K562 (cell line): ENCODE data around the gene HRCT1. TPM values are rescaled to one million over a fixed set of nuclear protein-coding genes. Genes with fewer than 3 reads are reported as not detected.

ENCODE experiments used
- ATAC-seq: fragments of 200-7000 bp; cut with Tn5 transposase; 3 replicates; pipeline ENCODE4 v1.9.1; 2020; ENCODE audit warnings: moderate library complexity
- BruUV-seq: library from RNA; stranded (reverse); fragments of 400-500 nt; replicated peaks from 2 replicates; lab custom pipeline; 2021; lab: Mats Ljungman, UMichigan
- CTCF ChIA-PET: fragments of 300-600 bp; formaldehyde crosslinking; extraction: SDS; loops from one replicate; lab custom pipeline; 2021; ENCODE audit warnings: low intra/inter-chr PET ratio; lab: Yijun Ruan, JAX
- POLR2A ChIA-PET: fragments of 300-600, 350-650 bp; sonication (Branson Sonifier 250); formaldehyde crosslinking; extraction: SDS; loops from one replicate; lab custom pipeline; 2021; ENCODE audit warnings: antibody characterized with exemption, inconsistent platforms; lab: Yijun Ruan, JAX
- DNase-seq, 4 experiments: peaks; one replicate each; pipeline versions ENCODE4 v3.0.0 to v3.0.0-alpha.2; 2011 to 2018; ENCODE audit warnings: low spot score in 3 of 4, mixed read lengths in 3 of 4; ENCODE audit errors: extremely low read depth in 1 of 4
- FAIRE-seq: peaks from 2 replicates; lab custom pipeline; 2011; peaks lifted over from hg19 to GRCh38; lab: Jason Lieb, UNC
- H2AFZ ChIP-seq: 2 replicates; pipeline ENCODE4 v1.6.0; 2011; ENCODE audit warnings: low read depth, low read length, control low read depth, inconsistent platforms
- H3K27ac ChIP-seq: fragments of 200-600 bp; 3 replicates; pipeline ENCODE4 v1.8.0; 2011; ENCODE audit warnings: low read depth, mild to moderate bottlenecking, control low read depth, inconsistent platforms, low read length, moderate library complexity, mixed read lengths; ENCODE audit errors: extremely low read depth
- H3K27me3 ChIP-seq, 2 experiments: fragments of 300-600 bp in 1 of 2; 2 replicates in 1 of 2; 3 replicates in 1 of 2; pipeline versions ENCODE4 v1.6.0 to v1.8.0; 2011; ENCODE audit warnings: inconsistent platforms in 2 of 2, low read length in 2 of 2, mild to moderate bottlenecking in 1 of 2, mixed read lengths in 1 of 2, moderate library complexity in 1 of 2; ENCODE audit not compliant: control insufficient read depth in 2 of 2, insufficient read depth in 2 of 2
- H3K36me3 ChIP-seq: fragments of 300-600 bp; 3 replicates; pipeline ENCODE4 v1.8.0; 2011; ENCODE audit warnings: mild to moderate bottlenecking, low read length, inconsistent platforms; ENCODE audit not compliant: control insufficient read depth, insufficient read depth
- H3K4me1 ChIP-seq, 2 experiments: fragments of 200-600 bp in 1 of 2; replicated peaks in 1 of 2; 2 replicates in 1 of 2; 3 replicates in 1 of 2; pipeline versions ENCODE4 v1.5.1 to v1.8.0; 2011; ENCODE audit warnings: inconsistent platforms in 2 of 2, low read length in 2 of 2, mild to moderate bottlenecking in 1 of 2, mixed read lengths in 1 of 2, moderate library complexity in 1 of 2; ENCODE audit not compliant: control insufficient read depth in 2 of 2, insufficient read depth in 2 of 2
- H3K4me2 ChIP-seq: 2 replicates; pipeline ENCODE4 v1.6.1; 2011; ENCODE audit warnings: low read length, control low read depth, inconsistent platforms, mixed read lengths; ENCODE audit not compliant: insufficient read depth
- H3K4me3 ChIP-seq: fragments of 200-600 bp; sonication (generic), shearing (Covaris generic); 2 replicates; pipeline ENCODE4 v1.5.1; 2016; ENCODE audit warnings: control low read depth, inconsistent platforms
- H3K79me2 ChIP-seq: fragments of 200-600 bp; 3 replicates; pipeline ENCODE4 v1.8.0; 2011; ENCODE audit warnings: low read length, inconsistent platforms; ENCODE audit not compliant: control insufficient read depth, insufficient read depth
- H3K9ac ChIP-seq, 2 experiments: 2 replicates each; pipeline versions ENCODE4 v1.6.0 to v1.6.1; 2011; ENCODE audit warnings: low read depth in 2 of 2, low read length in 2 of 2, control low read depth in 1 of 2, inconsistent platforms in 1 of 2, mild to moderate bottlenecking in 1 of 2, mixed read lengths in 1 of 2; ENCODE audit not compliant: insufficient read depth in 1 of 2
- H3K9me1 ChIP-seq: one replicate; pipeline ENCODE4 v1.6.0; 2011; ENCODE audit warnings: inconsistent platforms, mild to moderate bottlenecking, low read length, moderate library complexity; ENCODE audit not compliant: control insufficient read depth, insufficient read depth
- H3K9me3 ChIP-seq: replicated peaks from 2 replicates; pipeline ENCODE4 v1.5.1; 2011; ENCODE audit warnings: low read depth, low read length, inconsistent platforms; ENCODE audit not compliant: control insufficient read depth, insufficient read depth
- H4K20me1 ChIP-seq: replicated peaks from 2 replicates; pipeline ENCODE4 v1.6.1; 2011; ENCODE audit warnings: low read length, inconsistent platforms, mixed read lengths; ENCODE audit not compliant: control insufficient read depth, insufficient read depth
- BRF2 ChIP-seq: IDR thresholded peaks from 3 replicates; pipeline ENCODE4 v1.6.1; 2011; ENCODE audit warnings: borderline replicate concordance, mild to moderate bottlenecking; ENCODE audit not compliant: insufficient read length, insufficient read depth
- ETS1 ChIP-seq: conservative IDR thresholded peaks from 2 replicates; pipeline ENCODE4 v1.6.1; 2011; ENCODE audit warnings: low read depth, mild to moderate bottlenecking, low read length; ENCODE audit not compliant: control insufficient read depth
- FOXM1 ChIP-seq, 2 experiments: fragments of 450-650 bp in 1 of 2; sonication (generic) in 1 of 2; formaldehyde crosslinking in 1 of 2; IDR thresholded peaks; 2 replicates each; pipeline versions ENCODE4 v1.6.1 to v1.9.0; 2017 to 2022; ENCODE audit warnings: low read depth in 2 of 2, mild to moderate bottlenecking in 2 of 2, missing genetic modification reagents in 1 of 2, moderate library complexity in 1 of 2
- HDGF ChIP-seq: fragments of 450-650 bp; IDR thresholded peaks from 2 replicates; pipeline ENCODE4 v1.6.1; 2016
- HNRNPK ChIP-seq: fragments of 200-400 bp; formaldehyde crosslinking; IDR thresholded peaks from one replicate; pipeline ENCODE4 v1.6.1; 2018; ENCODE audit warnings: mild to moderate bottlenecking, low read depth, low read length; ENCODE audit not compliant: poor library complexity, severe bottlenecking
- ILK ChIP-seq: fragments of 450-650 bp; IDR thresholded peaks from 2 replicates; pipeline ENCODE4 v1.6.1; 2016; ENCODE audit warnings: missing genetic modification characterization, low read depth, mild to moderate bottlenecking, missing compliant biosample characterization, moderate library complexity, borderline replicate concordance
- PHB ChIP-seq: fragments of 250-450 bp; sonication (Bioruptor Pico); IDR thresholded peaks from 2 replicates; pipeline ENCODE4 v1.5.0; 2021
- SP2 ChIP-seq: IDR thresholded peaks from 2 replicates; pipeline ENCODE4 v1.6.1; 2011; ENCODE audit warnings: mild to moderate bottlenecking, low read depth, low read length, moderate library complexity; ENCODE audit not compliant: poor library complexity, severe bottlenecking; ENCODE audit errors: extremely low read depth
- TAF1 ChIP-seq: IDR thresholded peaks from 2 replicates; pipeline ENCODE4 v1.6.1; 2011; ENCODE audit warnings: mild to moderate bottlenecking, low read length, moderate library complexity; ENCODE audit not compliant: insufficient read depth, control insufficient read depth, severe bottlenecking; ENCODE audit errors: extremely low read depth
- THAP12 ChIP-seq: fragments of 250-450 bp; sonication (Bioruptor Pico); IDR thresholded peaks from 2 replicates; pipeline ENCODE4 v1.9.0; 2021; ENCODE audit warnings: mild to moderate bottlenecking, inconsistent platforms
- WGBS: fragments of 100-300 bp; shearing (Covaris generic); methylation state at CpG from one replicate; pipeline ENCODE4 v1.1.6; 2016; ENCODE audit warnings: low coverage, mixed read lengths; ENCODE audit not compliant: insufficient coverage; ENCODE audit errors: missing lambda C conversion rate; 5-methylcytosine and 5-hydroxymethylcytosine counted together
- in situ Hi-C: fragments of 300-500 bp; cut with MboI; formaldehyde crosslinking; loops from 4 replicates; pipeline ENCODE4 v1.15.0; 2018; ENCODE audit warnings: inconsistent platforms, mixed read lengths
- intact Hi-C: fragments of 100-400 bp; cut with micrococcal nuclease; formaldehyde crosslinking; loops from 2 replicates; pipeline ENCODE4 v1.14.2; 2022
- polyA plus RNA-seq, 8 experiments: library from polyadenylated mRNA; depleted of rRNA in 4 of 8; stranded (reverse) in 5 of 8; unstranded in 3 of 8; fragments of >200 nt; fragmentation: Nextera tagmentation in 2 of 8; fragmentation: Illumina TruSeq in 1 of 8; extraction: Ambion mirVana in 2 of 8; extraction: Trizol in 1 of 8; gene quantifications; 2 replicates each; pipeline versions ENCODE4 v1.2.1 to v1.2.3, GENCODE V29; 2011 to 2014; ENCODE audit warnings: inconsistent platforms in 1 of 8, missing spikeins in 1 of 8
- total RNA-seq, 7 experiments: library from RNA; depleted of rRNA in 6 of 7; stranded (reverse); fragments of >200 nt in 6 of 7; fragmentation: Illumina TruSeq in 2 of 7; extraction: Trizol in 2 of 7; gene quantifications; 2 replicates each; pipeline versions ENCODE4 v1.2.1 to v1.2.3, GENCODE V29; 2011 to 2021; ENCODE audit warnings: low replicate concordance in 1 of 7
- TF ChIP-seq, protein P1 (sequence below): sonication (generic); formaldehyde crosslinking; IDR thresholded peaks from 2 replicates; pipeline ENCODE4 v1.9.0; 2022; ENCODE audit warnings: mild to moderate bottlenecking, missing genetic modification reagents
- TF ChIP-seq, protein P2 (sequence below), 2 experiments: fragments of 450-650 bp in 1 of 2; sonication (generic) in 1 of 2; formaldehyde crosslinking in 1 of 2; IDR thresholded peaks in 1 of 2; conservative IDR thresholded peaks in 1 of 2; 2 replicates each; pipeline versions ENCODE4 v1.6.1 to v1.8.1; 2016 to 2023; ENCODE audit warnings: mild to moderate bottlenecking in 2 of 2, moderate library complexity in 2 of 2, inconsistent platforms in 1 of 2, missing genetic modification reagents in 1 of 2
- TF ChIP-seq, protein P3 (sequence below): IDR thresholded peaks from 2 replicates; pipeline ENCODE4 v1.6.1; 2014; ENCODE audit warnings: antibody characterized with exemption

HRCT1 gene
- total and polyA plus RNA-seq, 9 of the 15 experiments (the other 6 are each of a cell fraction or from before 2014, with no cell fraction given), result 0.40 TPM; not detected in 8

- no peak for ATAC-seq
- in situ Hi-C loops (no loop called here), intact Hi-C loops (no loop called here)
- Histone ChIP-seq H3K36me3 (no peaks in the 10 kb centered on the region), H3K4me3 (no peak overlapping the region), H3K4me2 (no peak overlapping the region), H3K9ac (no peak overlapping the region), H3K27ac (no peak overlapping the region), H3K4me1 (no peaks in the 10 kb centered on the region; a peak in 1 of 5 replicates), H3K9me1 (no peaks in the 10 kb centered on the region), H4K20me1 (no peaks in the 10 kb centered on the region), H3K9me3 (no peaks in the 10 kb centered on the region), H3K79me2 (no peaks in the 10 kb centered on the region), H3K27me3 (no peaks in the 10 kb centered on the region), H2AFZ (no peak overlapping the region)
- no peak for FAIRE-seq
- DNase-seq, result no peak
- WGBS, result 78% methylated on average over 4 of the region's 4 CpGs
- no TSS peak for BruUV-seq
- POLR2A ChIA-PET, result no interaction called here
- CTCF ChIA-PET, result no interaction called here
- TF ChIP-seq PHB (CRISPR knock-in tag) (no peak), HNRNPK (no peak), THAP12 (CRISPR knock-in tag) (no peak), FOXM1 (IDR thresholded peaks at IDR 0.05; ENCODE audit: low read depth) (no peak), FOXM1 (CRISPR knock-in tag; IDR thresholded peaks at IDR 0.05; ENCODE audit: low read depth) (no peak), TAF1 (no peak), ETS1 (no peak), SP2 (no peak), BRF2 (no peak), HDGF (no peak), ILK (tag) (no peak)
- TF ChIP-seq, protein P1, sequence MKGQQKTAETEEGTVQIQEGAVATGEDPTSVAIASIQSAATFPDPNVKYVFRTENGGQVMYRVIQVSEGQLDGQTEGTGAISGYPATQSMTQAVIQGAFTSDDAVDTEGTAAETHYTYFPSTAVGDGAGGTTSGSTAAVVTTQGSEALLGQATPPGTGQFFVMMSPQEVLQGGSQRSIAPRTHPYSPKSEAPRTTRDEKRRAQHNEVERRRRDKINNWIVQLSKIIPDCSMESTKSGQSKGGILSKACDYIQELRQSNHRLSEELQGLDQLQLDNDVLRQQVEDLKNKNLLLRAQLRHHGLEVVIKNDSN (CRISPR knock-in tag), result no peak
- TF ChIP-seq, protein P2, sequence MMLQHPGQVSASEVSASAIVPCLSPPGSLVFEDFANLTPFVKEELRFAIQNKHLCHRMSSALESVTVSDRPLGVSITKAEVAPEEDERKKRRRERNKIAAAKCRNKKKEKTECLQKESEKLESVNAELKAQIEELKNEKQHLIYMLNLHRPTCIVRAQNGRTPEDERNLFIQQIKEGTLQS (IDR thresholded peaks at IDR 0.05), result no peak
- TF ChIP-seq, protein P2 (CRISPR knock-in tag; conservative IDR thresholded peaks at IDR 0.05), result no peak
- TF ChIP-seq, protein P3, sequence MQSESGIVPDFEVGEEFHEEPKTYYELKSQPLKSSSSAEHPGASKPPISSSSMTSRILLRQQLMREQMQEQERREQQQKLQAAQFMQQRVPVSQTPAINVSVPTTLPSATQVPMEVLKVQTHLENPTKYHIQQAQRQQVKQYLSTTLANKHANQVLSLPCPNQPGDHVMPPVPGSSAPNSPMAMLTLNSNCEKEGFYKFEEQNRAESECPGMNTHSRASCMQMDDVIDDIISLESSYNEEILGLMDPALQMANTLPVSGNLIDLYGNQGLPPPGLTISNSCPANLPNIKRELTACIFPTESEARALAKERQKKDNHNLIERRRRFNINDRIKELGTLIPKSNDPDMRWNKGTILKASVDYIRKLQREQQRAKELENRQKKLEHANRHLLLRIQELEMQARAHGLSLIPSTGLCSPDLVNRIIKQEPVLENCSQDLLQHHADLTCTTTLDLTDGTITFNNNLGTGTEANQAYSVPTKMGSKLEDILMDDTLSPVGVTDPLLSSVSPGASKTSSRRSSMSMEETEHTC, result no peak
Observed at GRCh38 chr9:35935261-35935660, 29.3 kb downstream of the HRCT1 start.
